Measurements from ENCODE around the gene AGL. TPM values are rescaled to one million over a fixed set of nuclear protein-coding genes. Genes with fewer than 3 reads are reported as not detected.

AGL gene
- total and polyA plus RNA-seq, 2 of the 13 experiments (the other 11 are each of a cell fraction or from before 2014, with no cell fraction given), result 4.3 to 13.1 TPM

DNA sequence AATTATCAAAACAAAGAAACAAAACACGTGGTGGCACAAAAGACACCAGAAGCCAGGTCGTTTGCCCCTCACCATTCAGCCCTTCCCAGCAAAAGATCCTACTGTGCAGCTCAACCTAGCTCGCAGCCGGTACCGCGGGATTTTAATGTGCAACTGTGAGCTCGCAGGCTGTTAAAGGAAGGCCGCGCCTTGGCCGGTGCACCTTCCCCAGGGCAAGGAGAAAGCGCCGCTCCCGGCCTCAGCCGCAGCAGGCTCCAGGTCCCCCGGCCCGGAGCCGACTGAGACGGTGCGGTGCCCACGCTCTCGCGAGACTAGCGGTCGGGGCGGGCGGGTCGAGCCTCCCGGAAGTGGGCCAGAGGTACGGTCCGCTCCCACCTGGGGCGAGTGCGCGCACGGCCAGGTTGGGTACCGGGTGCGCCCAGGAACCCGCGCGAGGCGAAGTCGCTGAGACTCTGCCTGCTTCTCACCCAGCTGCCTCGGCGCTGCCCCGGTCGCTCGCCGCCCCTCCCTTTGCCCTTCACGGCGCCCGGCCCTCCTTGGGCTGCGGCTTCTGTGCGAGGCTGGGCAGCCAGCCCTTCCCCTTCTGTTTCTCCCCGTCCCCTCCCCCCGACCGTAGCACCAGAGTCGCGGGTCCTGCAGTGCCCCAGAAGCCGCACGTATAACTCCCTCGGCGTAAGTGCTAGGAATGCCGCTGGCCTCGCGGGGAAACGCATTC is at the start of gene AGL (continued):
- TF ChIP-seq ZNF281 (CRISPR knock-in tag; IDR thresholded peaks at IDR 0.05; ENCODE audit: borderline replicate concordance) (peak; percentile 69; the same call in 1 of the 2 replicates), ZC3H13 (CRISPR knock-in tag; IDR thresholded peaks at IDR 0.05) (no peak), ESRRA (CRISPR knock-in tag; IDR thresholded peaks at IDR 0.05; ENCODE audit: low read depth) (peak; percentile 74), ZFP62 (CRISPR knock-in tag; IDR thresholded peaks at IDR 0.05) (0 out of 2 replicates have a peak, but pooled peaks have one; percentile 18), ZSCAN21 (CRISPR knock-in tag; IDR thresholded peaks at IDR 0.05; ENCODE audit: borderline replicate concordance) (peak; percentile 90; the same call in 1 of the 2 replicates), JARID2 (CRISPR knock-in tag; IDR thresholded peaks at IDR 0.05; ENCODE audit: insufficient replicate concordance) (no peak), ZFP82 (CRISPR knock-in tag; IDR thresholded peaks at IDR 0.05; ENCODE audit: borderline replicate concordance) (no peak; the same call in 1 of the 2 replicates), CCDC6 (CRISPR knock-in tag; IDR thresholded peaks at IDR 0.05) (peak; percentile 90; the same call in 1 of the 2 replicates), SRY (CRISPR knock-in tag; IDR thresholded peaks at IDR 0.05) (peak; percentile 90), TEAD3 (CRISPR knock-in tag; optimal IDR thresholded peaks at IDR 0.05; ENCODE audit: borderline replicate concordance) (no peak), ZNF256 (CRISPR knock-in tag; conservative IDR thresholded peaks at IDR 0.05) (0 out of 2 replicates have a peak, but pooled peaks have one; percentile 45), ZNF12 (CRISPR knock-in tag; IDR thresholded peaks at IDR 0.05) (peak; percentile 29; the same call in 1 of the 2 replicates), ZNF335 (CRISPR knock-in tag; IDR thresholded peaks at IDR 0.05) (0 out of 2 replicates have a peak, but pooled peaks have one; percentile 42), ZNF674 (CRISPR knock-in tag; IDR thresholded peaks at IDR 0.05; ENCODE audit: low read depth) (no peak; the same call in 1 of the 2 replicates), ZNF883 (CRISPR knock-in tag; IDR thresholded peaks at IDR 0.05; ENCODE audit: not compliant biosample characterization) (peak; percentile 67), KDM5B (CRISPR knock-in tag; IDR thresholded peaks at IDR 0.05; ENCODE audit: borderline replicate concordance) (peak; percentile 84; the same call in 1 of the 2 replicates), ZNF382 (CRISPR knock-in tag; IDR thresholded peaks at IDR 0.05; ENCODE audit: borderline replicate concordance) (no peak)
- TF ChIP-seq, protein P1, sequence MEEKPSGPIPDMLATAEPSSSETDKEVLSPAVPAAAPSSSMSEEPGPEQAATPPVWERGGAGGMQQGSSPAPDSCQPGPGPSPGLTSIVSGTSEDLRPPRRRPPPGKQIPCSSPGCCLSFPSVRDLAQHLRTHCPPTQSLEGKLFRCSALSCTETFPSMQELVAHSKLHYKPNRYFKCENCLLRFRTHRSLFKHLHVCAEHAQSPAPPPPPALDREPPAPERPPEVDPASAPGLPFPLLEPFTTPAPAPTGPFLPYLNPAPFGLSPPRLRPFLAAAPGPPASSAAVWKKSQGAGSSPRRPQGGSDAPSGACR (CRISPR knock-in tag; IDR thresholded peaks at IDR 0.05), result peak; percentile 81; the same call in 1 of the 2 replicates
- TF ChIP-seq, protein P2, sequence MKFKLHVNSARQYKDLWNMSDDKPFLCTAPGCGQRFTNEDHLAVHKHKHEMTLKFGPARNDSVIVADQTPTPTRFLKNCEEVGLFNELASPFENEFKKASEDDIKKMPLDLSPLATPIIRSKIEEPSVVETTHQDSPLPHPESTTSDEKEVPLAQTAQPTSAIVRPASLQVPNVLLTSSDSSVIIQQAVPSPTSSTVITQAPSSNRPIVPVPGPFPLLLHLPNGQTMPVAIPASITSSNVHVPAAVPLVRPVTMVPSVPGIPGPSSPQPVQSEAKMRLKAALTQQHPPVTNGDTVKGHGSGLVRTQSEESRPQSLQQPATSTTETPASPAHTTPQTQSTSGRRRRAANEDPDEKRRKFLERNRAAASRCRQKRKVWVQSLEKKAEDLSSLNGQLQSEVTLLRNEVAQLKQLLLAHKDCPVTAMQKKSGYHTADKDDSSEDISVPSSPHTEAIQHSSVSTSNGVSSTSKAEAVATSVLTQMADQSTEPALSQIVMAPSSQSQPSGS (CRISPR knock-in tag; IDR thresholded peaks at IDR 0.05), result peak; percentile 32; the same call in 1 of the 2 replicates

All from HepG2 (cell line).